Ascending aorta (tissue), 2 donors: ENCODE data around the gene IL21. TPM values are rescaled to one million over a fixed set of nuclear protein-coding genes. Genes with fewer than 3 reads are reported as not detected.

Source experiments
- DNase-seq, 2 donors: peaks; one replicate each; pipeline ENCODE4 v3.0.0-alpha.2; 2019; ENCODE audit warnings: low spot score in 2 of 2
- H3K27ac ChIP-seq, 2 donors: fragments of 200-600 bp; sonication (generic); one replicate each; pipeline ENCODE4 v1.5.1; 2016 to 2017; ENCODE audit warnings: mild to moderate bottlenecking in 1 of 2
- H3K27me3 ChIP-seq: fragments of 200-600 bp; sonication (generic); one replicate; pipeline ENCODE4 v1.5.1; 2017
- H3K36me3 ChIP-seq, 2 donors: fragments of 200-600 bp; sonication (generic); one replicate each; pipeline ENCODE4 v1.5.1; 2016
- H3K4me1 ChIP-seq, 2 donors: fragments of 200-600 bp; sonication (generic); one replicate each; pipeline ENCODE4 v1.5.1; 2016 to 2017; ENCODE audit warnings: mild to moderate bottlenecking in 1 of 2
- H3K4me3 ChIP-seq, 2 donors: fragments of 200-600 bp; sonication (generic); one replicate each; pipeline ENCODE4 v1.5.1; 2016 to 2017; ENCODE audit warnings: mild to moderate bottlenecking in 1 of 2
- H3K9me3 ChIP-seq, 2 donors: fragments of 200-600 bp; sonication (generic); one replicate each; pipeline ENCODE4 v1.5.1; 2016
- intact Hi-C: fragments of 100-400 bp; cut with DNase I; formaldehyde crosslinking; loops from one replicate; pipeline ENCODE4 v1.15.1; 2023
- total RNA-seq: library from RNA; depleted of rRNA; stranded (reverse); fragments of >200 nt; gene quantifications from one replicate; pipeline ENCODE4 v1.1.0, GENCODE V29; 2016
- TF ChIP-seq, protein P1 (sequence below), 3 experiments: fragments of 200-600 bp in 2 of 3; fragments of 450-650 bp in 1 of 3; sonication (generic) in 2 of 3; IDR thresholded peaks; one replicate each; pipeline ENCODE4 v1.5.1; 2016 to 2019; ENCODE audit warnings: antibody characterized with exemption in 3 of 3, mild to moderate bottlenecking in 1 of 3, moderate library complexity in 1 of 3

The IL21 gene
- total RNA-seq, 1 donor from 2014 or later: not detected

DNA sequence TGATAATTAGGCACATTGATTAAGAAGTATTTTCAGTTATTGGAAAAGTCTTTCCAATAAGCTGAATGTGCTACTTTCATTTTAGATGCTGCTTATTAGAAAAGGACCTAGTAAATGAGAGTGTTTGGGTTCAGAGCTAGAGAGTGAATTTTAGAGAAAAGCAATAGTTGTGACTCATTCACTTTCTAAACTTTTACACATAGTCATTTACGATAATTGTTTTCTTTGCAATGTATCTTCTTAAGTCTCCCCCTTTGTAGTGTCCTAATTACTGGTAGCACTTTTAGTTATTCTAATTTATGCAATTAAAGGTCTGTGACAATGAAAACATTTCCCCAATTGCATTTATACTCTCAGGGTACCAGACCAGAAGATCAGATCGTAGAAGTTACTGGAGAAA lies 1.3 kb downstream of the IL21 start:
- TF ChIP-seq, protein P1, sequence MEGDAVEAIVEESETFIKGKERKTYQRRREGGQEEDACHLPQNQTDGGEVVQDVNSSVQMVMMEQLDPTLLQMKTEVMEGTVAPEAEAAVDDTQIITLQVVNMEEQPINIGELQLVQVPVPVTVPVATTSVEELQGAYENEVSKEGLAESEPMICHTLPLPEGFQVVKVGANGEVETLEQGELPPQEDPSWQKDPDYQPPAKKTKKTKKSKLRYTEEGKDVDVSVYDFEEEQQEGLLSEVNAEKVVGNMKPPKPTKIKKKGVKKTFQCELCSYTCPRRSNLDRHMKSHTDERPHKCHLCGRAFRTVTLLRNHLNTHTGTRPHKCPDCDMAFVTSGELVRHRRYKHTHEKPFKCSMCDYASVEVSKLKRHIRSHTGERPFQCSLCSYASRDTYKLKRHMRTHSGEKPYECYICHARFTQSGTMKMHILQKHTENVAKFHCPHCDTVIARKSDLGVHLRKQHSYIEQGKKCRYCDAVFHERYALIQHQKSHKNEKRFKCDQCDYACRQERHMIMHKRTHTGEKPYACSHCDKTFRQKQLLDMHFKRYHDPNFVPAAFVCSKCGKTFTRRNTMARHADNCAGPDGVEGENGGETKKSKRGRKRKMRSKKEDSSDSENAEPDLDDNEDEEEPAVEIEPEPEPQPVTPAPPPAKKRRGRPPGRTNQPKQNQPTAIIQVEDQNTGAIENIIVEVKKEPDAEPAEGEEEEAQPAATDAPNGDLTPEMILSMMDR (IDR thresholded peaks at IDR 0.05): no peak
- no peaks in the 10 kb centered on the region for H3K36me3 ChIP-seq
- H3K4me1 ChIP-seq: no peaks in the 10 kb centered on the region
- no peaks in the 10 kb centered on the region for H3K27me3 ChIP-seq
- no peaks in the 10 kb centered on the region for H3K9me3 ChIP-seq
- intact Hi-C loops: no loop called here
- H3K27ac ChIP-seq: no peak overlapping the region
- DNase-seq: no peak
- H3K4me3 ChIP-seq: no peak overlapping the region

DNA sequence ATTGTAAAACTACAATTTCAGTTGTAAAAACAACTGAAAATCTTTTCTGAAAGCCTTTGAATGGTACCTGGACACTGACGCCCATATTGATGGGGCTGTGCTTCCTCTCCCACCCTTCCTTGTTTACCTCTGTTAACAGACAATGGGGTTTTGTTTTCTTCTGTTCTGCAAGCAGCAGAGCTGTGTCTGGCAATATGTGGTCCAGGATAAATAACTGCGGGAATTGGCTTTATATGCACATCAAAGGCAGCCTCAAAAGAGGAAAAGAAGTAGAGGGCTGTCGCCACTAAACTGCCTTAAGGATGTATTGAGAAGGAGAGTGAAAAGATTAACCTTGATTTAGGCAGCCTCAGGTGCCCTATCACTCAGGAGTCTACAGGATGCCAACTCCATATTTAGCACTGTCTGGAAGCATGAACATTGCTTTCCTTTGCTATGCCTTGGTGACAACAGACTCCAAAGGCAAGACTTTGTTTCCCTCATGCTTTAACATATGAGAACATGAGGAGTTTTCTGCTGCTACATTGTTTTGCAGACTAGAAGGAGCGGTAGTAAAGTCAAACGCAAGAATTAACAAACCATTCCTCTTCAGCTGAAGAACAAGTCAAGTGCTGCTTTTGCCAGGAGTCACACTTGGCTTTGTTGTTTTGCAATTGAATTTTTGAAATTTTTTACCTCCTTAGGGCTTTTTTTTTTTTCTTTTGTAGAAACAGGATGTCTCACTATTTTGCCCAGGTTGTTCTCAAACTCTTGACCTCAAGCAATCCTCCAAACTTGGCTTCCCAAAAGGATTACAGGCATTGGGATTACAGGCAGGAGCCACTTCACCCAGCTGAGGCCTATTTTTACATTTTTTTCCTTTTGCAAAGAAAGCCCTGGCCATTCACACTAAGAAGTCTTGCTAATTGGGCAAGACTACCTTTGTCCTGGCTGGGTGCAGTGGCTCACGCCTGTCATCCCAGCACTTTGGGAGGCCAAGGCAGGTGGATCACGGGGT lies 3.0 kb downstream of the IL21 start:
- Histone ChIP-seq H3K9me3 (no peaks in the 10 kb centered on the region), H3K27me3 (no peaks in the 10 kb centered on the region), H3K4me3 (no peak overlapping the region), H3K4me1 (no peaks in the 10 kb centered on the region), H3K36me3 (no peaks in the 10 kb centered on the region), H3K27ac (no peak overlapping the region)
- intact Hi-C loops: no loop called here
- no peak for DNase-seq
- TF ChIP-seq, protein P1 (IDR thresholded peaks at IDR 0.05): no peak

DNA sequence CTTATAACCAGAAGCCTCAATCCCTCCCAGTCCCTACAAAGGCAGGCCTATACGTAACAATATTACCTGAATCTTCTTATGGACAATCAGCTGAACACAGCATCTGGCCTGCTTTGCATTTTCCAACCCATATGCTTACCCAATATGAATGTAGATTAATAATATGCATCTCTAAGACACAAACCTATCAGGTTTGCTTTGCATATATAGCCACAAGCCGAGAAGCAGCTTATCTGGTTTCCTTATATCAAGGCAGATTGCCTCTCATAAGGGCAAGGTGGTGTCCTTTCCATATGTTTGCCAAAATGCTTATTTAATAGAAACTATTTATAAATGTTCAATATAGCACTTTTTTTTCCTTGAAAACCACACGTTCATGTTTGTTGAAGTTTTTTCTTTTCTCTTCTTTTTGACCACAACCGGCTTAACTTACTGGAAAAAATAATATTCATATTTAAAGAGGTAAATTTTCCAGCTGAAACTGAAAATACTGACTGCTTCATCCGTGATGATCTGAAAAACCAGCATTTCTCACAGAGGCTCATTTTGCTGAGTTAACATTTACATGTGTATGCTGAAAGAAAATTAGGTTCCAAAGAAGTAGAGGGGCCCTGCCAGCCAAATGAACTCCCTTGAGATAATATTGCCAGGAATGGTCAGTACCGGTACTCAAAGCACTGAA lies 3.8 kb downstream of the IL21 start:
- Histone ChIP-seq H3K4me3 (no peak overlapping the region), H3K9me3 (no peaks in the 10 kb centered on the region), H3K27ac (no peak overlapping the region), H3K27me3 (no peaks in the 10 kb centered on the region), H3K4me1 (no peaks in the 10 kb centered on the region), H3K36me3 (no peaks in the 10 kb centered on the region)
- no peak for DNase-seq
- TF ChIP-seq, protein P1 (IDR thresholded peaks at IDR 0.05): no peak
- intact Hi-C loops: no loop called here

DNA sequence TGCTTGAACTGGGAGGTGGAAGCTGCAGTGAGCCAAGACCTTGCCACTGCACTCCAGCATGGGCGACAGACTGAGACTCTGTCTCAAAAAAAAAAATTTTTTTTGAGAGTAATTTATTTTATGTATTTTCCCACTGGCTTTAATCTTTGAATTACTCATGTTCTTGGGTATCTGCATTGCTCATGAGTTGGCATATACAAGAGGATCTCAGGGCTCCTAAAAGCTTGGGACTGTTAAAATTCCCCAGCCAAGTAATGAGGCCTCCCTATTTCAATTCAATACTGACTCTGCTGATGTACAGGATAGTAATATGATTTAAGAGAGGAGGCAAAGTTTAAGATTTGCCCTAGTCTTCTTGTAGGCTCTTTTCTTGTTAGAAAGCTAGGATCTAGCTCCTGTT lies 6.2 kb downstream of the IL21 start:
- intact Hi-C loops: no loop called here
- no peaks in the 10 kb centered on the region for H3K27me3 ChIP-seq
- TF ChIP-seq, protein P1 (IDR thresholded peaks at IDR 0.05): no peak
- no peaks in the 10 kb centered on the region for H3K4me1 ChIP-seq
- no peaks in the 10 kb centered on the region for H3K36me3 ChIP-seq
- DNase-seq: no peak
- H3K27ac ChIP-seq: no peak overlapping the region
- no peak overlapping the region for H3K4me3 ChIP-seq
- no peaks in the 10 kb centered on the region for H3K9me3 ChIP-seq

DNA sequence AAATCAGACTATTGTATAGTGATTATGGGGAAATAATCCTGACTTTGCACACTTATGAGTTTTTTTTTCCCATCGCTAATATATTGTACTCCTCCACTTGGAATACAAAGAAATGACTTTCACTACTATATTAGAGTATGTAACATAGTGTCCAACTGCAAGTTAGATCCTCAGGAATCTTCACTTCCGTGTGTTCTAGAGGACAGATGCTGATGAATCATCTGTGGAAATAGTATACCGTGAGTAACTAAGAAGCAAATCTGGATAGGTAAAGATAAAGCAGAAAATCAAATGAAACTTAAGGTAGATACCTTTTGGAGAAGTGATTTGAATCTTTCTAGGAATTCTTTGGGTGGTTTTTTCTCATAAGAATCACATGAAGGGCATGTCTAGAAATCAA lies 8.3 kb downstream of the IL21 start:
- TF ChIP-seq, protein P1 (IDR thresholded peaks at IDR 0.05): no peak
- H3K36me3 ChIP-seq: no peaks in the 10 kb centered on the region
- no peak overlapping the region for H3K27ac ChIP-seq
- no peaks in the 10 kb centered on the region for H3K9me3 ChIP-seq
- H3K27me3 ChIP-seq: no peaks in the 10 kb centered on the region
- H3K4me1 ChIP-seq: no peaks in the 10 kb centered on the region
- intact Hi-C loops: no loop called here
- no peak for DNase-seq
- no peak overlapping the region for H3K4me3 ChIP-seq
